MG63 (cell line): ENCODE measurements around the gene PTCH1. TPM values are rescaled to one million over a fixed set of nuclear protein-coding genes. Genes with fewer than 3 reads are reported as not detected.

Source experiments
- DNase-seq: peaks from one replicate; pipeline ENCODE4 v3.0.0-alpha.2; 2020
- H3K27me3 ChIP-seq: fragments of 250-450 bp; sonication (Bioruptor Pico); 2 replicates; pipeline ENCODE4 v1.5.1; 2020; ENCODE audit warnings: mild to moderate bottlenecking, moderate library complexity
- H3K36me3 ChIP-seq: fragments of 250-450 bp; sonication (Bioruptor Pico); 2 replicates; pipeline ENCODE4 v1.5.1; 2020; ENCODE audit warnings: mild to moderate bottlenecking, moderate library complexity
- H3K4me3 ChIP-seq: fragments of 250-450 bp; sonication (Bioruptor Pico); 2 replicates; pipeline ENCODE4 v1.5.1; 2020; ENCODE audit warnings: mild to moderate bottlenecking, moderate library complexity
- H3K9me3 ChIP-seq: fragments of 250-450 bp; sonication (Bioruptor Pico); 2 replicates; pipeline ENCODE4 v1.5.1; 2020; ENCODE audit warnings: mild to moderate bottlenecking, moderate library complexity
- total RNA-seq: library from RNA; depleted of rRNA; stranded (reverse); fragments of >200 nt; shearing (Covaris generic); gene quantifications from 2 replicates; pipeline ENCODE4 v1.2.3, GENCODE V29; 2014; ENCODE audit warnings: low replicate concordance; rRNA removed

Gene PTCH1
- 2.0 and 2.4 TPM in 2 replicates for total RNA-seq

GRCh38 chr9:95516734-95517558 is at the start of gene PTCH1:
Gene PTCH1, minus strand, starts transcription at chr9:95516971.
- peak; percentile 49 for DNase-seq
- H3K27me3 ChIP-seq = no peaks in the 10 kb centered on the region
- H3K36me3 ChIP-seq = no peaks in the 10 kb centered on the region
- no peaks in the 10 kb centered on the region for H3K9me3 ChIP-seq
- peak within 1 kb of the TSS; percentile 50 for H3K4me3 ChIP-seq

DNA sequence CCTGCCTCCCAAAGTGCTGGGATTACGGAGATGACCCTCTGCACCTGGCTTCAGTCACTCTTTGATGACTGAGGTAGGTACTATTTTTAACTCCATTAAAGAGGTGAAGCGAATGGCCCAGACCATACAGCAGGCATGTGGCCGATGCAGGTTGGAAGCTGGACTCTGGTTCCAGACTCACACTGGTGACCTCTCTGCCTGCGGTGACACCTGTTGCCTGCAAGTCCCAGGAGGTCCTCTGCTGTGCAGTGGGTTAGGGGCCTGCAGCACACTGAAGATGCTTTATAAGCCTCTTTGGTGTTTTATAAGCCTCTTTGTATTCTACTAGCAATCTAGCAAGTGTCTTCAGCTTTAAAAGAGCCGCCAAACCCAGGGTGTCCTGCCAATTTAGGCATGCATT is 49.2 kb upstream of the PTCH1 start:
- no peaks in the 10 kb centered on the region for H3K9me3 ChIP-seq
- no peaks in the 10 kb centered on the region for H3K36me3 ChIP-seq
- DNase-seq = no peak
- no peaks in the 10 kb centered on the region for H3K27me3 ChIP-seq
- no peak overlapping the region for H3K4me3 ChIP-seq

- Histone ChIP-seq H3K9me3 (no peaks in the 10 kb centered on the region), H3K4me3 (no peak overlapping the region), H3K27me3 (no peaks in the 10 kb centered on the region), H3K36me3 (no peaks in the 10 kb centered on the region)
- DNase-seq = no peak
Measured at GRCh38 chr9:95561913-95562312, 45.1 kb upstream of the PTCH1 start.

- no peaks in the 10 kb centered on the region for H3K9me3 ChIP-seq
- no peak for DNase-seq
- no peaks in the 10 kb centered on the region for H3K27me3 ChIP-seq
- H3K36me3 ChIP-seq = no peaks in the 10 kb centered on the region
- no peak overlapping the region for H3K4me3 ChIP-seq
Measured at GRCh38 chr9:95557142-95557541, 40.4 kb upstream of the PTCH1 start.

- Histone ChIP-seq H3K9me3 (no peaks in the 10 kb centered on the region), H3K4me3 (no peak overlapping the region), H3K27me3 (no peaks in the 10 kb centered on the region), H3K36me3 (no peaks in the 10 kb centered on the region)
- no peak for DNase-seq
Measured at GRCh38 chr9:95556521-95556920, 39.8 kb upstream of the PTCH1 start.

GRCh38 chr9:95552814-95553546 is 36.2 kb upstream of the PTCH1 start:
- Histone ChIP-seq H3K9me3 (no peaks in the 10 kb centered on the region), H3K27me3 (no peaks in the 10 kb centered on the region), H3K4me3 (no peak overlapping the region), H3K36me3 (no peaks in the 10 kb centered on the region)
- DNase-seq = no peak

GRCh38 chr9:95552255-95552654 is 35.5 kb upstream of the PTCH1 start:
- Histone ChIP-seq H3K4me3 (no peak overlapping the region), H3K27me3 (no peaks in the 10 kb centered on the region), H3K36me3 (no peaks in the 10 kb centered on the region), H3K9me3 (no peaks in the 10 kb centered on the region)
- no peak for DNase-seq

DNA sequence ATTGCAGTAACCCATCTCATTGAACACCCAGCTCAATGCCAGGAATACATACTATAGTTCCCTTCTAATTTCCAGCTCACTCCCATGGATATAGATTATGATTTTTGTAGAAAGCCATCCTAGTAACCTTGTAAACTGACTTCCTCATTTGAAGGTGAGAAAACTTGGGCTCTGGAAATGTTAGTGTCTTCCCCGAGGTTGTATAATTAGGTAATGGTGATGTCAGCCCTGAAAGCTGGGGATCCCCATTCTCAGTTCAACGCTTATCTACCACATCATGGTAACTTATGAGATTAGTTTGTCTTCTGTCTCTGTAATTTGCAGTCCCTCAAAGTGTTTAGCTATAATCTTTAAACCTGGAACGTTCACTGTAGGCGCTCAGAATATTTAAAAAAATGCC is 34.6 kb upstream of the PTCH1 start:
- no peaks in the 10 kb centered on the region for H3K9me3 ChIP-seq
- H3K4me3 ChIP-seq = no peak overlapping the region
- H3K36me3 ChIP-seq = no peaks in the 10 kb centered on the region
- DNase-seq = no peak
- no peaks in the 10 kb centered on the region for H3K27me3 ChIP-seq

DNA sequence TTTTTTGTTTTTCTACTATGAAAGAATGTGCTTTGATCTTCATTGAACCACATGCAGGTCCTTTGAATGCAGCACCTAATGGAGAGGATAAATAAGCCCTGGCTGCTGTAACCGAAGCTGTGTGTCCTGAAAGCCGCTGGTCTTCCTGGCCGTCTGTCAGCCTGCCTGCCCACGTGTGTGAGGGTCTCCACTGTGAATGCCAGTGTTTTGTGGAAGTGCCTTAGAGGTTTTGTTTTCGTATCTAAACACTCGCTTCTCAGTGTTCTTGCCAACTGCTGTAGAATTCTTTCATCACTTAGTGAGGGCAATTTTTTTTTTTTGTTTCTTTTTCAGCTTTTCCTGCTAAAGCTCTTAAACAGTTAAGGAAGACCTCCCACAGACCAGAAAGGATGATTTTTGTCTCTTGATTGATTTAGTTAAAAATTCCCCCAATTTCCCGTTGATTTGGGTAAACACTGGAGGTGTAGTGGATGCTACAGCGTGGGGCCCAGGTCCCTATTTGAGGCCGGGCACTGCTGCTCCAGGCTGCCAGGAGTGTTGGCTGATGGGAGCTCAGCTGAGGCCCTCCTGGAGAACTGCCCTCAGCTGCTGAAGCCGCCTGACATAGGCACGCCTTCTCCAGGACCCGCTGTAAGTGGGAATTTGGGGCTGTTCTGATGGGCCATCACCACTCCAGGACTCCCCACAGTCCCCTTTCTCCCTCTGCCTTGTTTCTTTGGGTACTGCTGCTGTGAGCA is 29.2 kb upstream of the PTCH1 start:
- Histone ChIP-seq H3K36me3 (no peaks in the 10 kb centered on the region), H3K4me3 (no peak overlapping the region), H3K9me3 (no peaks in the 10 kb centered on the region), H3K27me3 (no peaks in the 10 kb centered on the region)
- no peak for DNase-seq

DNA sequence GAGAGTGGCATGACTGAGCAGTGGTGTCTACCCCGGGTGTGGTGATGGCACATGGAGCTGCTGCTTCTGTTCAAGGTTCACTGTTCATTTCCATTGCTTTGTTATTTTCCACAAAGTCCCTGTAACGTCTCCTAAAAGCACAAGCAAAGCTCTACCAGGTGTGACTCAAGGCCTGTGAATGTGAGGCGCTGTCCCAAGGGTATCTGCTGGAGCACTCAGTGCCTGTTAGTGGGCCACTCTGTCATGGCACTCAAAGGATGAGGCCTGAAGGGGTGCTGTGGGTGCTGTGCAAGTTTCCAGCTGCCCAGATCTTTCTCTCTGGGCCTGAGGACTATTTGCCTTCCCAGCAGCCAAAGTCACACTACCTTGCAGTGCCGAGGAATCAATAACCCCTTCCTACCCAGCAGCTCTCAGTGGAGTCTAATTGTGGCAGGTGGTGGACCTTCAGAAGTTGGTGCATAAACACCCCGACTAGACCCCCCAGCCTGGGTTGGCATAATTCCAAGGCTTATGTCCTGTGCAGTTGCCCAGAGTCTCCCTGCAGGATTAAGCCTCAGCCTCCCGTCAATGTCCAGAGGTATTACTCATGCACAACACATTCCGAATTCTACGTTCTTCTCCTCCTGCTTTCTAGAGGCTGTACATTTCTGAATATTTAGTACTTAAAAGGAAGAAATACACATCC is 17.4 kb upstream of the PTCH1 start:
- no peak for DNase-seq
- Histone ChIP-seq H3K27me3 (peaks cover 3% of the 10 kb centered on the region; the same call in 1 of the 2 replicates), H3K4me3 (no peak overlapping the region), H3K36me3 (no peaks in the 10 kb centered on the region), H3K9me3 (no peaks in the 10 kb centered on the region)

- DNase-seq = no peak
Measured at GRCh38 chr9:95529910-95530309, 13.1 kb upstream of the PTCH1 start.

DNA sequence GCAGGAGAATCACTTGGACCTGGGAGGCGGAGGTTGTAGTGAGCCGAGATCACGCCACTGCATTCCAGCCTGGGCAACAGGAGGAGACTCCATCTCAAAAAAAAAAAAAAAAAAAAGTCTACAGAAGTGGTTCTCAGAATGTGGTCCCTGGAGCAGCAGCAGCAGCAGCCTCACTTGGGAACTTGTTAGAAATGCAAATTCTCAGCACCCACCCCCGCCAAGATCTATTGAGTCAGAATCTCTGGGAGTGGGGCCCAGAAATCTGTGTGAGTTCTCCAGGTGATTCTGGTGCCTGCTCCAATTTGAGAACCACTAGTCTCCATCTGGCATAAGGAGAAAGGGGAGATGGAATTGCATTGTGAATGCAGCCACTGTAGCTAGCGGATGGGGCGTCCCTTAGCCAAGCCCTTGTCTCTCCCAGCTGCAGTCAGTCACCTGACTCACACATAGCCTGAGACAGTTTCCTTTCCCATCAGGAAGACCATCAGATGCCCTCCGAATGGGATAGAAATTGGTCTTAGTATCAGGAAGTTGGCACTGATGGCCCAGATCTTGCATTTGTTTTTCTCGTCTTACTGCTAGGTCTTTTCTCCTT is 12.2 kb upstream of the PTCH1 start:
- no peak for DNase-seq
- Histone ChIP-seq H3K36me3 (no peaks in the 10 kb centered on the region), H3K9me3 (no peaks in the 10 kb centered on the region), H3K4me3 (no peak overlapping the region), H3K27me3 (peaks cover 5% of the 10 kb centered on the region; the same call in 1 of the 2 replicates)

More at GRCh38 chr9:95529910-95530309, 13.1 kb upstream of the PTCH1 start:
- Histone ChIP-seq H3K27me3 (peaks cover 5% of the 10 kb centered on the region; the same call in 1 of the 2 replicates), H3K4me3 (no peak overlapping the region), H3K9me3 (no peaks in the 10 kb centered on the region), H3K36me3 (no peaks in the 10 kb centered on the region)

DNA sequence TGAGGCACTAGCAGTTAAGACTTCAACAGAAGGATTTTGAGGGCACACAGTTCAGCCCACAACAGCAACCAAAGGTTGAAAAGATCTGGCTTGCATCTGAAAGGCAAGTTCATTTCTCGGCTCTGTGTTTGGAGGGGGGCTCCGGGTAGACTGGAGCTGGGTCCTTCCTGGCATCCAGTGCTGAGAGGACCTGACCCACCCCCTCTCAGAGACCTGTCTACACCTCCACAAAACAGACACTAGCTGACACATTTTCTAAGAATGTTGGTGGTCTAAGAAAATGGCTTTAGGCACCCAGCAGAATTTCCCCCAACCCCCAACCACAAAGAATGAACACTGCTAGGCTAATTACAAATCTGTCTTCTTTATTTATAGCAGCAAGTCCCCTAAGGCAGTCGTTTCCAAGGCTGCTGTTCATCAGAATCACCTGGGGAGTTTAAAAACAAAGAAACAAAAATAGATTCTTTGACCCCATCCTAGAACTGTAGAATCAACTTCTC is 6.2 kb upstream of the PTCH1 start:
- no peak for DNase-seq
- peaks cover 2% of the 10 kb centered on the region; the same call in 1 of the 2 replicates for H3K27me3 ChIP-seq
- no peaks in the 10 kb centered on the region for H3K36me3 ChIP-seq
- no peaks in the 10 kb centered on the region for H3K9me3 ChIP-seq
- no peak overlapping the region for H3K4me3 ChIP-seq

- H3K36me3 ChIP-seq = no peaks in the 10 kb centered on the region
- H3K4me3 ChIP-seq = no peak overlapping the region
- no peaks in the 10 kb centered on the region for H3K27me3 ChIP-seq
- no peak for DNase-seq
- H3K9me3 ChIP-seq = no peaks in the 10 kb centered on the region
Measured at GRCh38 chr9:95521699-95522098, 4.9 kb upstream of the PTCH1 start.

- no peak for DNase-seq
- Histone ChIP-seq H3K27me3 (no peaks in the 10 kb centered on the region), H3K4me3 (no peak overlapping the region), H3K9me3 (no peaks in the 10 kb centered on the region), H3K36me3 (no peaks in the 10 kb centered on the region)
Measured at GRCh38 chr9:95517559-95518425, 1.0 kb upstream of the PTCH1 start.
